ENCODE results near the gene HTR2C.
"Not testable (repeated sequence)": the region's sequence is repeated elsewhere in the genome, so short reads cannot be mapped to it uniquely, and the experiment has no call there.

HTR2C gene

DNA sequence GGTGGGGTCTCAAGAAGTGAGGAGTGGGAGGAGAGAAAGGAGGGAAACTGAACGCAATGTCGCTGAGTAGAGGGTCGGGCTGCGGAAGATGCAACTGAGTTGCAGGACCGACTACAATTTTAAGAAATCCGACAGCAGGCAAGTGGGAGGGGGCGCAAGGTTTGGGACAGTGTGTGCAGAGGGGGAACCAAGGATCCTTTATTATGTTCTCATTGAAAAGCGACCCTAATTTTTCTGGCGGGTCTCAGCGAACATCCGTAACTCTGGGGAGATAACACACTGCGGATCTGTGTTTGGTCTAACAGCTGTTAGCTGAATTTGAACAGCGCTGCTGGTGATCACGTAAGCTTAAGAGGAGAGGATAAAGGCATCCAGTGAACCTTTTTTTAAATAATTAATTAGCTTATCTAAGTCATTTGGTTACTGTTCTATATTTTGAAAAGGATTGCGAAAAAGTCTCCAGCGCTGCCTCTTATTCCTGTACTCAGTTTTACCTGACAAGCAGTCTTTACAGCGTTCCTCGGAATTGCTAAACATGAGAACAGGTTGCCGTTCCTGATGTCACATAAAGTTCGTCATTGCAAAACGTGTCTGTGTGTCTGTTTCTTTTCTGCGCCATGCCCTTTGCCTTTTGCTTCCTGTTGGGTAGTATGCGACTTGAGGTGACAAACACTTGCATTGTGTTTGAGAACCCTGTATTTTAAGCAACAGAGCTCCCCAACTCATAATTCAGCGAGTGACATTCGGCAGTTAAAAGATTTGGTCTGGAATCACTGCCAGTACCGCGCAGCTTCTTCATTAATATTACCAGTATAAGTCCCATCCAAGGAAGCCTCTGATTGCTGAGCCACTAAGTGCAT lies 1.3 kb downstream of the HTR2C start:
- H3K4me3 ChIP-seq (ENCODE audit: low read length): peak overlapping the region; percentile 42
- TF ChIP-seq, protein P1, sequence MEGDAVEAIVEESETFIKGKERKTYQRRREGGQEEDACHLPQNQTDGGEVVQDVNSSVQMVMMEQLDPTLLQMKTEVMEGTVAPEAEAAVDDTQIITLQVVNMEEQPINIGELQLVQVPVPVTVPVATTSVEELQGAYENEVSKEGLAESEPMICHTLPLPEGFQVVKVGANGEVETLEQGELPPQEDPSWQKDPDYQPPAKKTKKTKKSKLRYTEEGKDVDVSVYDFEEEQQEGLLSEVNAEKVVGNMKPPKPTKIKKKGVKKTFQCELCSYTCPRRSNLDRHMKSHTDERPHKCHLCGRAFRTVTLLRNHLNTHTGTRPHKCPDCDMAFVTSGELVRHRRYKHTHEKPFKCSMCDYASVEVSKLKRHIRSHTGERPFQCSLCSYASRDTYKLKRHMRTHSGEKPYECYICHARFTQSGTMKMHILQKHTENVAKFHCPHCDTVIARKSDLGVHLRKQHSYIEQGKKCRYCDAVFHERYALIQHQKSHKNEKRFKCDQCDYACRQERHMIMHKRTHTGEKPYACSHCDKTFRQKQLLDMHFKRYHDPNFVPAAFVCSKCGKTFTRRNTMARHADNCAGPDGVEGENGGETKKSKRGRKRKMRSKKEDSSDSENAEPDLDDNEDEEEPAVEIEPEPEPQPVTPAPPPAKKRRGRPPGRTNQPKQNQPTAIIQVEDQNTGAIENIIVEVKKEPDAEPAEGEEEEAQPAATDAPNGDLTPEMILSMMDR (conservative IDR thresholded peaks at IDR 0.05; ENCODE audit: low read depth, low read length): no peak
- no peak for DNase-seq (ENCODE audit: low read depth)

DNA sequence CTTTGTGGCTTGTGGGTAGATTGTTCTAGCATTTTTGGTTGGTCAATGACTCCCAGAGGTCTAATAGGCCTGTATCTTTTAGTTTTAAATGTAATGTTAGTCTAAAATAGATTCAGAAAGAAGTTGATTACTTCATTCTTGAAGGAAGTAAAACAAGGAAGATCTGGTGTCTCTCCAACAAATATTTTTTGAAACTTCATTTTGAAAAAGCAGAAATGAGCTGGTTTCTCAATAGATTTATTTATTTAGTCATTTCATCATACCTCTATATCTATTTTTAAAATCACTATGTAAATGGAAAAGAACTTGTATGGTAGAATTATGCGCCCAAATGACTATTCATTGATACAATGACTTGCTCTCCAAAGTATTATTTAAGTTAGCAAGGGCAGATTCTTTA lies 7.2 kb downstream of the HTR2C start:
- H3K4me3 ChIP-seq (ENCODE audit: low read length): no peak overlapping the region
- no peak for DNase-seq (ENCODE audit: low read depth)
- TF ChIP-seq, protein P1 (conservative IDR thresholded peaks at IDR 0.05; ENCODE audit: low read depth, low read length): no peak

DNA sequence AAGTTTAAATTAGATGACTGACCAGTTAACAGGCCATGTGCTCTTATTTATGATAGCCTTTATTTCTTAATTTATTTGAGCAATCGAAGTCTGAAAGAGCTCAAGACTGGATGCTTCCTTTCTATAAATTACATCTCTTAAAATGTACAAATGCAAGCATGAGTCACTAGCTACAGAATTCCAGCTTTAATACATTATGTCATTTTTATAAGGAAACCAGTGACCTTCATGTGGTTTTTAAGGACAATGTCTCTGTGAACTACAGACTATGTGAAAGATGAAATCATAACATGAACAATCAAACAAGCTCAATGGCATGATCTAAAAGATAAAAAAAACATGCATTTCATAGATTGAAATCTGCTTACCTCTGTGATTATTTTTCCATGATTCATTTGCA lies 15.4 kb downstream of the HTR2C start:
- no peak overlapping the region for H3K4me3 ChIP-seq (ENCODE audit: low read length)
- TF ChIP-seq, protein P1 (conservative IDR thresholded peaks at IDR 0.05; ENCODE audit: low read depth, low read length): no peak
- no peak for DNase-seq (ENCODE audit: low read depth)

DNA sequence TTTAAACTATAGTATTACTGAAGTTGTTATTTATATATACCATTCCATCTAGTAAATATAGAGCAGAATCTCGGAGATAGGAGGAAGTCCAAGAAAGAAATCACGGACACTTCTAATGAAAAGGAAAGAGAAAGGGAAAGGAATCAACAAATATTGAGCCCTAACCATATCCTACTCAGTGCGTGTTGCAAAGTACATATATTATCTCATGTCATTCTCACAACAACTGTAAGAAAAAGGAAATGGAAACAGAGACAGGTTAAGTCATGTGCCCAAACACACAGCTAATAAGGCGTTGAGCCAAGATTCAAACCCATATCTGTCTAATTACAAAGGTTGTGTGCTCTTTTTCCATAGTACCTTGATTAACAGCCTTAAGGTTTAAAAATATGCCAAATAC lies 16.0 kb downstream of the HTR2C start:
- no peak for DNase-seq (ENCODE audit: low read depth)
- H3K4me3 ChIP-seq (ENCODE audit: low read length): no peak overlapping the region
- TF ChIP-seq, protein P1 (conservative IDR thresholded peaks at IDR 0.05; ENCODE audit: low read depth, low read length): no peak

DNA sequence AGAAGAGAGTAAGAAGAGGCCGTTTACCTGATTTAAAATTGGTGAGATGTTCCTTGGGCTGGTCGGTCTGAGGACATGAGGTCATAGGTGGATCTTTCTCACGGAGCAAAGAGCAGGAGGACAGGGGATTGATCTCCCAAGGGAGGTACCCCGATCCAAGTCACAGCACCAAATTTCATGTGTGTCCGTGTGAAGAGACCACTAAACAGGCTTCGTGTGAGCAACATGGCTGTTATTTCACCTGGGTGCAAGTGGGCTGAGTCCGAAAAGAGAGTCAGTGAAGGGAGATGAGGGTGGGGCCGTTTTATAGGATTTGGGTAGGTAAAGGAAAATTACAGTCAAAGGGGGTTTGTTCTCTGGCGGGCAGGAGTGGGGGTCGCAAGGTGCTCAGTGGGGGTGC lies 22.7 kb downstream of the HTR2C start:
- H3K4me3 ChIP-seq (ENCODE audit: low read length); DNase-seq (ENCODE audit: low read depth): not testable (repeated sequence)

DNA sequence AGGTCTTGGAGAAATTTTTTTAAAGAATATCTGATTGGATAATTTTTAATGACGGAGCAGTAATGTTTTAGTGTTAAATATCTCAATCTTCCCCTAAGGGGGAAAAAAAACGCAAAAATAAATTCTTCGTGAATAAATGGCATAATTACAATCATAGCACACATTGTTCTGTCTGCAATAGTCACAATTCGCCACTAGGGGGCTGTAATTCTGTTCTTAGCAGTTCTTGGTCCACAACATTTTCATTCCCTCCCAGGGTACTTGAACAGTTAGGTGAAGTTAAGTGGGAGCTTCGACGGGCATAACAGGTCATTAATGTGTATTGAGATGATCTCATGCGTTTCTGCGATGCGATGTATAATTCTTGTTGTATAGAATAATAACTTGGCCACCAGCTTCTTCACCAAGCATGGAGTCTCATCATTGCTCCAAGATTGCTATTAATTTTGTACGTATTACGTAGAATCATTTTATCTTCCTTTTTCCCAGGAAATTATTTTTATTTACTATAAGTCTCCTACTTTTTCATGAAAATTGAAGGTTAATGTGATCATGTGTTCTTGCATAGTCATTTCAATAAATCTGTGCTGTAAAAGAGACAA lies 27.2 kb downstream of the HTR2C start:
- no peak for DNase-seq (ENCODE audit: low read depth)
- TF ChIP-seq, protein P1 (conservative IDR thresholded peaks at IDR 0.05; ENCODE audit: low read depth, low read length): peak; percentile 85
- H3K4me3 ChIP-seq (ENCODE audit: low read length): no peak overlapping the region

DNA sequence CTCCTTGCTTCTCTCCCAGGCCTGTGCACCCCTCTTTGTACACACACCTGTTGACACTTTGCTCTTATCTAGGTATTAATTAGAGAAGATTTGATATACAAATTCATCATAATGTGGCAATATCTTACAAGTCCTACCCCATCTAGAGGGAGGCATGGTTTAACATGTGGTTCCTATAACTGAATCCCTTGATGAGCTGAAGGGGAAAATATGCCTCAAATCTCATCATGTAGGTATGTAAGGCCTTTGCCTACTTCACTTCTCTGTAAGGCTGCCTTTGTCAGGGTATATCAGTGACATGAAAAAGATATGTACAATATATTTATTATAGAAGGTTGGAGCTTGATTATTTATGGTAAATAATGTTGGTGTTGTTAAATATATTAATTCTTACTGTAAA lies 31.9 kb downstream of the HTR2C start:
- no peak for DNase-seq (ENCODE audit: low read depth)
- TF ChIP-seq, protein P1 (conservative IDR thresholded peaks at IDR 0.05; ENCODE audit: low read depth, low read length): no peak
- no peak overlapping the region for H3K4me3 ChIP-seq (ENCODE audit: low read length)
